GM18909 (cell line): ENCODE results near the gene SIRT1.
"Not testable (repeated sequence)": the region's sequence is repeated elsewhere in the genome, so short reads cannot be mapped to it uniquely, and the experiment has no call there.

Experiments used
- ATAC-seq: cut with Tn5 transposase; IDR thresholded peaks from one replicate; pipeline ENCODE4 v1.9.1; 2021; ENCODE audit warnings: mild to moderate bottlenecking; ENCODE audit not compliant: unreplicated experiment, poor library complexity

The SIRT1 gene

DNA sequence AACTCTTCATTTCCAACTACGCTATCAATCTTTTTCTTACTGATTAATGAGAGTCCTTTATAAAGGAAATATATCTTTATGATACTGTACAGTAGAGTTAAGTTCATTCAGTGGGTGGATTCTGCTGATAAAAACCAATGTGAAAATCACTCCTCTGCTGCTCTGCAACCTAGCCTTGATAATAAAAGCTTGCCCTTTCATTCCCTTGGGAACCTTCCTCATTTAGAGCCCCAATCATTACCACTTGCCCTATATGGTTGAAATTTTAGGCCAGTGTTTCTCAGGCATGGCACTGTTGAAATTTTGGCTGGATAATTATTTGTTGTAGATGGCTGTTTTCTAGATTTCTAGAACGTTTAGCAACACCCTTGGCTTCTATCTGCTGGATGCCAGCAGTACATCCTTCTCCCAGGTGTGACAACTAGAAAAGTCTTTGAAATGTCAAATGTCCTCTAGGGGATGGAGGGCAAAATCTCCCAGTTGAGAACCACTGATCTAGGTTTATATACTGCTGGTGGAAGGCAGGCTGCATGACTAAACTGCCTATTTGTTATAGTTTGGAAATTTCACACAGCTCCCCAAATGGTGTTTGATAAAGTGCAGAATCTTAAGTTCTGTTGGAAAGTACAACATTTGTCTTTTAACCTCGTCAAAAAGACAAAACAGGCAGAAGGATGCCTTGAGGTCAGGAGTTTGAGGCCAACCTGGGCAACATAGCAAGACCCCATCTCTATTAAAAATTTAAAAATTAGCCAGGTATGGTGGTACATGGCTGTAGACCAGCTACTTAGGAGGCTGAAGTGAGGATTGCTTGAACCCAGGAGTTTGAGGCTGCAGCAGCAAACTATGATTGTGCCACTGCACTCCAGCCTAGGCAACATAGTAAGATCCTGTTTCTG, 8.9 kb upstream of the SIRT1 start:
- ATAC-seq, result no peak

DNA sequence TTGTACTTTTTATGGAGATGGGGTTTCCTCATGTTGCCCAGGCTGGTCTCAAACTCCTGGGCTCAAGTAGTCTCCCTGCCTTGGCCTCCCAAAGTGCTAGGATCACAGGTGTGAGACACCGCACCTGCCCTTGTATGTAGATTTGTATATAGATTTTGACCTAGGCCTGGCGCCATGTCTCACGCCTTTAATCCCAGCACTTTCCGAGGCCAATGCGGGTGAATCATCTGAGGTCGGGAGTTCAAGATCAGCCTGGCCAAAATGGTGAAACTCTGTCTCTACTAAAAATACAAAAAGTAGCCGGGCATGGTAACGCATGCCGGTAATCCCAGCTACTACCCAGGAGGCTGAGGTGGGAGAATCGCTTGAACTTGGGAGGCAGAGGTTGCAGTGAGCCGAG, 7.0 kb upstream of the SIRT1 start:
- ATAC-seq, result not testable (repeated sequence)

DNA sequence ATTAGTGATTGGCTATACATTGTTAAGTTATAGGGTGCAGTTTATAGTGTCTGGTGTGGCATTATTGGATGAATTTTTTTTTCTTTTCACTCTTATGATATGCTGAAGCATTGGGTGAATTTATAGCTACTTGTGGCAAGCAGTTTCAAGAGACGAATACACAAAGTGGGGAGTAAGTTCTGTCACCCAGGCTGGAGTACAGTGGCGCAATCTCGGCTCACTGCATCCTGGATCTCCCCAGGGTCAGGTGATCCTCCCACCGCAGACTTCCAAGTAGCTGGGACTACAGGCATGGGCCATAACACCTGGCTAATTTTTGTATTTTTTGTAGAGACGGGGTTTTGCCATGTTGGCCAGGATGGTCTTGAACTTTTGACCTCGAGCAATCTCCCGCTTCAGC, 6.3 kb upstream of the SIRT1 start:
- ATAC-seq, result no peak

DNA sequence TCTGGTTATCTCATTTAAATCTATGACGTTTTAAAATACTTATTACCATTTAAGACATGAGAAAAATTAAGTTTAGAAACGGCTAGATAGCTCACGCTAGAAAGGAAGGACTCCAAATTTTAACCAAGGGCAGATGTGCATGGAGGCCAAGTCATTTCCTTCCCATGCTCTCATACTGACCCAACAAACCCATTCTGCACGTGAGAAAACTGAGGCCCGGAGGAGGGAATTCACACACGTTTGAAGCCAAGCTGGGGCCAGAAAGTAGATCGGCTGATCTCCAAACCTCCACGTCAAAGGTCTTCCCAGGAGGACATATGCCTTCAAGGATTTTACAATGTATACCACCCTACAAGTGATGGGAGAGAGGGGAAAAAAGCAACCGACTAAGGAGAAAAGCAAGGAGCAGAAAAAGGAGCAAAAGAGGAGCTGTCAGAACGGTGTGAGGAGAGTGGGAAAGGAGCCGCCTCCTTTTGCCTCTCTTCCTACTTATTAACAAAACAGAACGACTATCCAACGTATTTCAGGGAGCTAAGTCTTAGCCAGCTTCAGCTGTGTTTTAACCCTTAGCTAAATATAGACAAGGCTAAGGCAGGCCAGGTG, 645 bp upstream of the SIRT1 start:
- no peak for ATAC-seq

DNA sequence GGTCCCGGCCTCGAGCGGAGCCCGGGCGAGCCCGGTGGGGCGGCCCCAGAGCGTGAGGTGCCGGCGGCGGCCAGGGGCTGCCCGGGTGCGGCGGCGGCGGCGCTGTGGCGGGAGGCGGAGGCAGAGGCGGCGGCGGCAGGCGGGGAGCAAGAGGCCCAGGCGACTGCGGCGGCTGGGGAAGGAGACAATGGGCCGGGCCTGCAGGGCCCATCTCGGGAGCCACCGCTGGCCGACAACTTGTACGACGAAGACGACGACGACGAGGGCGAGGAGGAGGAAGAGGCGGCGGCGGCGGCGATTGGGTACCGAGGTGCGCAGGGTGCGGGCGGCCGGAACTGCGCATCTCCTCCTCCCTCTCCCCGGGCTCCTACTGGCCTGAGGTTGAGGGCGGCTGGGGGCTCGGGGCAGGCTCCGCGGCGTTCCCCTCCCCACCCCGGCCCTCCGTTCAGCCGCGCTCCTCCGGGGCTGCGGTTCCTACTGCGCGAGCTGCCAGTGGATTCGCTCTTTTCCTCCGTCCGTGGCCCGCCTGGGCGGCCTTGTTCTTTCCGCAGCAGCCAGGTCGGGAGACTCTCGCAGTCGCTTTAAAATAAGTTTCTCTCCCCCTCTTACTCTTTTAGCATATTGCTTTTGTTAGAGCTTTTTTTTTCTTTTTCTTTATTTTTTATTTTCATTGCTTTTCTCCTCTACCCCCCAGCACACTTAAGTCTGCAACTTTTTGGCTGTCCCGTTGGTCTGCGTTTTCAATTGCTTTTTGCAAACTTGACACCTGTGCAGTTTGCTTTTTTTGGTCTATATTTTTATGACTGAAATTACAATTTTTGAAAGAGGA, 600 bp downstream of the SIRT1 start:
- ATAC-seq, result peak; percentile 60

DNA sequence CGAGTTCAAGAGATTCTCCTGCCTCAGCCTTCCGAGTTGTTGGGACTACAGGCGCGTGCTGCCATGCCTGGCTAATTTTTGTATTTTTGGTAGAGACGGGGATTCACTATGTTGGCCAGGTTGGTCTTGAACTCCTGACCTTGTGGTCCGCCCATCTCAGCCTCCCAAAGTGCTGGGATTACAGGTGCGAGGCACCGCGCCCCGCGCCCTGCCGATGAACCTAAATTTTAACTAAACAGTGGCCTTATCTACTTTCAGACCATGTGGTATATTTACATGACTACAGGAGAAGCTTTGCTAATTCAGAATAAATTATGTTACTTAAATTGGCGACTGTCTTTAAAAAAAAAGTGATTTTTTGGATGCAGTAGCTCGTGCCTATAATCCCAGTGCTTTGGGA, 9.2 kb downstream of the SIRT1 start:
- ATAC-seq, result no peak

DNA sequence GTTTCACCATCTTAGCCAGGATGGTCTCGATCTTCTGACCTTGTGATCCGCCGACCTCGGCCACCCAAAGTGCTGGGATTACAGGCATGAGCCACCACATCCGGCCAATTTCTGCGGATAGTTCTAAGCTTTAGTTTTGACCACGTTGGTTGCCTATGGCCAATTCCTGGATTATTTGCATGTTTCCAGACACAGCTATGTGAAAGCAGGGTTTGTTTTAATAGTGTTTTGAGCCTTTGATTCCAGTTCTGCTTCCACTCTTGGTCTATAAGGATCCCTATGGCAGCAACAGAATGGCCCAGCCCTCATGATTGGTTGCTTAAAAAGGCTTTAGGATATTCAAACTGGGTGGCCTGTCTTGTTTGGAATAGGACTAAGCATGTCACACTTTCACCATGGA, 19.1 kb downstream of the SIRT1 start:
- ATAC-seq, result no peak

DNA sequence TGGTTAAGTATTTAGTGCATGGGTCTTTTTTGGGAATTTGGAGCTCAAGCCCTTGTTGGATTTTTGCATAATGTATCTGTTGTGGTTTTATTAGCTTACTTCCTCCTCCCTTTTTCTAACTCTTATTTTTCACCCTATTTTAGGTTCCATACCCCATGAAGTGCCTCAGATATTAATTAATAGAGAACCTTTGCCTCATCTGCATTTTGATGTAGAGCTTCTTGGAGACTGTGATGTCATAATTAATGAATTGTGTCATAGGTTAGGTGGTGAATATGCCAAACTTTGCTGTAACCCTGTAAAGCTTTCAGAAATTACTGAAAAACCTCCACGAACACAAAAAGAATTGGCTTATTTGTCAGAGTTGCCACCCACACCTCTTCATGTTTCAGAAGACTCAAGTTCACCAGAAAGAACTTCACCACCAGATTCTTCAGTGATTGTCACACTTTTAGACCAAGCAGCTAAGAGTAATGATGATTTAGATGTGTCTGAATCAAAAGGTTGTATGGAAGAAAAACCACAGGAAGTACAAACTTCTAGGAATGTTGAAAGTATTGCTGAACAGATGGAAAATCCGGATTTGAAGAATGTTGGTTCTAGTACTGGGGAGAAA, 28.0 kb downstream of the SIRT1 start:
- ATAC-seq, result no peak

DNA sequence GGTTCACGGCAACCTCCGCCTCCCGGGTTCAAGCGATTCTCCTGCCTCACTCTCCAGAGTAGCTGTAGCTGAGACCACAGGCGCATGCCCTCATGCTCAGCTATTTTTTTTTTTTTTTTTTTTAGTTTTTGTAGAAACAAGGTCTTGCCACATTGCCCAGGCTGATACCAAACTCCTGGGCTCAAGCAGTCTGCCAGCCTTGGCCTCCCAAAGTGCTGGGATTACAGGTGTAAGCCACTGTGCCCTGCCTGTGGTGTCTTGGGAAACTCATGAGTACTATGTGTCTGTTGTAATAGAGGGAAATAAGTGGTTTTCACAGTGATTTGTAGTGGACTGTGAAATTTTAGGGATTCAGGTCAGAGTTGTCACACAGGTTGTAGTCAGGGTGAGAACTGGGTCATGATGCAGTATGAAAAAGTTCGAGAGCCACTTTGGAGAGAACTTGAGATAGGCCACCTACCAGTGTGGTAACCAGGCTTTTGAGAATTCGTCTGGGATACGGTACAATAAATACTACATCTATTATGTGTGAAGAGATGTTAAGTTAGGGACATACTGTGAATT, 30.4 kb downstream of the SIRT1 start:
- ATAC-seq, result no peak

DNA sequence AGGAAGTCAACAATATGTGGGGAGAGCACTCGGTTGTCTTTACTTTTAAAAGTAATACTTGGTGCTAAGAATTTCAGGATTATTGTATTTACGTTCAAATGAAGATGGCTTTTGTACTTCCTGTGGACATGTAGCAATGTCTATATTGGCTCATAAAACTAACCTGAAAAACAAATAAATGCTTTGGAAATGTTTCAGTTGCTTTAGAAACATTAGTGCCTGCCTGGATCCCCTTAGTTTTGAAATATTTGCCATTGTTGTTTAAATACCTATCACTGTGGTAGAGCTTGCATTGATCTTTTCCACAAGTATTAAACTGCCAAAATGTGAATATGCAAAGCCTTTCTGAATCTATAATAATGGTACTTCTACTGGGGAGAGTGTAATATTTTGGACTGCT, 32.7 kb downstream of the SIRT1 start:
- ATAC-seq, result no peak

DNA sequence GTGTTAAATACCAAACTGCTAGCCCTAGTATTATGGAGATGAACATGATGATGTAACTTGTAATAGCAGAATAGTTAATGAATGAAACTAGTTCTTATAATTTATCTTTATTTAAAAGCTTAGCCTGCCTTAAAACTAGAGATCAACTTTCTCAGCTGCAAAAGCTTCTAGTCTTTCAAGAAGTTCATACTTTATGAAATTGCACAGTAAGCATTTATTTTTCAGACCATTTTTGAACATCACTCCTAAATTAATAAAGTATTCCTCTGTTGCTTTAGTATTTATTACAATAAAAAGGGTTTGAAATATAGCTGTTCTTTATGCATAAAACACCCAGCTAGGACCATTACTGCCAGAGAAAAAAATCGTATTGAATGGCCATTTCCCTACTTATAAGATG, 33.2 kb downstream of the SIRT1 start:
- no peak for ATAC-seq

DNA sequence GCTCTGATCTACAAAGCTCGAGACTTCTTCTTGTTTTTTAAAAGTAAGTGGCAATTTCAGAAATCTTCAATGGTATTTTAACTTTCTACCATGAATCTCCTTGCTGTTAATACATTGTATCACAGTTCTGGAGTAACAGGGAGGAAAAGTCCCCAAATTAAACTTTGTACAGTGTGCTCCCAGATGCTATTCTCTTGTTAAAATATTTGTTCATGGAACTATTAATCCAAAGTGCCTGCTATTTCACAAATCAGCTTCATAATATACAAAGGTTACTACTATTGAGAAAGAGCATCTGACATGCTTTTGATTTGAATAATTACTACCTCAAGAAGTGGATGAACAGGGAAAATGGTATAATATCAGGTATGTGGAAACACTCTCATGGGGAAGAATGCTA, 36.6 kb downstream of the SIRT1 start:
- no peak for ATAC-seq

DNA sequence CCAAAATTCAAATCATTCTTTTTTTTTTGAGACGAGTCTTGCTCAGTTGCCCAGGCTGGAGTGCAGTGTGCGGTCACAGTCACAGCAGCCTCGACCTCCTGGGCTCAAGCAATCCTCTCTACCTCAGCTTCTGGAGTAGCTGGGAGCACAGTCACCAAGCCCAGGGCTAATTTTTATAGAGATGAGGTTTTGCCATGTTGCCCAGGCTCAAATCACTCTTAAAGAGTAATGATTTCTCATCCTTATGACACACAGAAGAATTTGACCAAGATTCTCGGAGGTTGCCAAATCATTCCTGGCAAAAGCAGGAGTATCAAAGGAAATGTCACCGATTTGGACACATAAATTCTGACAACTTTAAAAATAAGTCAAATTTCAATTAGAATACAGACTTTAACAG, 39.1 kb downstream of the SIRT1 start:
- ATAC-seq, result no peak

DNA sequence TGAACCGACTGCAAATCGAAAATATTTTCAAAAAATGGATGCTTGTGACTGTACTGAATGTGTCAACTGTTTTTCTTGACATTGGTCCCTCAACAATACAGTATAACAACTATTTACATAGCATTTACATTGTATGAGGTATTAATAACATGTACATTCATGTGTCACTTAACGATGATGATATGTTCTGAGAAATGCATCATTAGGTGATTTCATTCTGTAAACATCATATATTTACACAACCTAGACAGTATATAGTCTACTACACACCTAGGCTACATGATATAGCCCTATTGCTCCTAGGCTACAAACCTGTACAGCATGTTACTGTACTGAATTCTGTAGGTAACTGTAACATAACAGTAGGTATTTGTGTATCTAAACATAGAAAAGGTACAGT, 39.7 kb downstream of the SIRT1 start:
- ATAC-seq, result no peak

DNA sequence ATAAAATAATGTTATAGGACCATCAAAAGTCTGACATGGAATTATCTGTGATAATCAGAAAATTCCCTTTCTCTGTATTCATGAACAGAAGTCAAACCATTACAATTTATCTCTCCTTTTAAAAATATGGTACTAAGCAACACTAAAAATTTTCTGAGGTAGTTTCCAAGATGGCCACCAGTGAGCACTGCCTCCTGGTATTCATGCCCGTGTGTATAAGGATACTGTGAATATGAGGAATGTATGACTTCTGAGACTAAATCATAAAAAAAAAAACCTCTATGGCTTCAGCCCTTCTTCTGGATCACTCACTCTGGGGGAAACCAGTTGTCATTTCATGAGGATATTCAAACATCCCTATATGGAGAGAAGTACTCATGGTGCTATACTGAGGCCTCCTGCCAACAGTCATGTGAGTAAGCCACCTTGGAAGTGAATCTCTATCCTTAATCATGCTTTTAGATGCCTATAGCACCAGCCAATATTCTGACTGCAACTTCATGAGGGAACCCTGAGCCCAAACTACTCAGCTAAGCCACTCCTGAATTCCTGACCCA, 41.1 kb downstream of the SIRT1 start:
- no peak for ATAC-seq

DNA sequence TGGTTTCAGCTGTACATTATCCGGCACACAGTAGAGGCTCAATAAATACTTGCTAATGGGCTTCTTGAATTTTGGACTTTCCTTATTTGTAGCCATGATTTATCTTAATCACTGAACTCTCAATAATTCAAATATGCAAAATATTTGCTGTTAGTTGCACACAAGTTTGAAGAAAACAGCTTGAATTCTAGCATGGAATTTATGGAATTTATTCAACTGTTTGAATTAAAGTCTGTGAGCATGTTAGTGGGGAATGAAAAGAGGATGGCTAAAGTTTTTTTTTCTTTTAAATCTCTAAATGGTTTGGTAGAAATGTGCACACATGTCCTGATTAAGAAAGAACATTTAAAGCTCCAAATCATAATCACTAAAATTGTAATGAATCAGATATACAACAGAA, 42.5 kb downstream of the SIRT1 start:
- ATAC-seq, result no peak

DNA sequence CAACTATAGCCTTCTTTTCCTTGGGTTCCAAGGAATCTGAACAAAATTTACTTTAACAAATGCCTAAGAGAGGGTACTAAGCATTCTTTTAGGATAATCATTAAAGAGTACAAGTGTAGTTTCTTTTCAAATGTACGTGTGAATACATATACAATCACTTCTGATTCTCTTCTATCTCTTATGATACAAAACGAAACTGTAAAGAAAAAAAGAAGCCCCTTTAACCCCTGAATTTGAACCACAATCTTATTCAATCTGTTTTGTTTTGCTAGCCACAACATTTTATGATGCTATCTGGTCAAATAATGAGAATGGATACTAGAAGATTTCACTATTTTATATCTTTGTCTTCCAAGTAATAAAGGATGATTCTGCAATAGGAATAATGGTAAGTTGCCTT, 48.7 kb downstream of the SIRT1 start:
- no peak for ATAC-seq

DNA sequence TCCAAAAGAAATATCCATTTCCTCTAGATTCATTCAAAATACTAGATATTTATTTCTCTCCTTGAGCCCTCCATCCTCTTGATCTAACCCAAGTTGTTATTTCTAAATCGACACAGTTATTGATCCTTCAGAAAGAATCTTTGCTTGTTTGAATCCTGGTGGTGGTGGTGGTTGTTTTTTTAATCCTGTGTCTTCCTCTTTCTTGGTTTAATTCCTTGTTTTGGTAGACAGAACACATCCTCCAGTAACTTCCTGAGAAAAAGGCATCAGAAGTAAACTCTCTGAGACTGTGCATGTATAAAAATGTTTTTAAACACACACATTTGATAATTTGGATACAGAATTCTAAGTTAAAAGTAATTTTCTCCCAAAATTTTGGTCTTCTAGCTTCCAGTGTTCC, 49.9 kb downstream of the SIRT1 start:
- ATAC-seq, result no peak

DNA sequence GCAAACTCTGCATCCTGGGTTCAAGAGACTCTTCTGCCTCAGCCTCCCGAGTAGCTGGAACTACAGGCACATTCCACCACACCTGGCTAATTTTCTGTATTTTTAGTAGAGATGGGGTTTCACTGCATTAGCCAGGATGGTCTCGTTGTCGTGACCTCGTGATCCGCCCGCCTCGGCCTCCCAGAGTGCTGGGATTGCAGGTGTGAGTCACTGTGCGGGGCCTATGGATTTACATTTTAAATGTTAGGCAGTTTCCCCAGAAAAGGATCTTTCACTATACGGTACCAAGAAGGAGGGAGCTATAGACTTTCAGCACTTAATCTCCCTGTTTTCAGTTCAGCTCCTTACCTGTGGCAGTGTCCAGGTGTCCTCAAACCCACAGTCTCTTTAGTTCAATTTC, 50.8 kb downstream of the SIRT1 start:
- no peak for ATAC-seq

DNA sequence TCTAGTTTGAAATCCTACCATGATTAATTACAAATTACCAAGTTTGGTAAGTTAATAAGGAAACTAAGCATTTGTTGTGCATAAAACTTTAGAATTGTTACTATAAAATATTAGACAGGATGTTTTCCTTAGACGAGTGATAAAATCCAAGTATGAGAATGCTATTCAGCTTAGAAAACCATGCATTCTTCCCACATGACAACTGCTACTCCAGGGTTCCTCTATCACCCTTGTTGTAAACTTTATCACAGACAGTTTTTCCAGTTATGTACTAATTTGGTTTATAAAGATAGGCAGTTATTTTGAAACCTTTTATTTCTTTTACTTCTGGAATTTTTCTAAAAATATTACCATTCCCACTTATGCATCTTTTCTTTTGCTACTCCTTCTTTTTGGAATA, 52.0 kb downstream of the SIRT1 start:
- no peak for ATAC-seq
